Activated CD8-positive, alpha-beta T cell treated with anti-CD3 and anti-CD28 coated beads, Interleukin-2, amount 10 ng/mL, durations not matched to agents 7 days and 5 days (primary cell): ENCODE measurements around the gene CACNA2D1. TPM values are rescaled to one million over a fixed set of nuclear protein-coding genes. Genes with fewer than 3 reads are reported as not detected.

Source experiments
- ATAC-seq: fragments of 150-1000 bp; cut with Tn5 transposase; one replicate; pipeline ENCODE4 v1.10.0; 2021; ENCODE audit warnings: moderate library complexity
- CTCF ChIA-PET: fragments of 350-600 bp; sonication (Branson Sonifier 250); formaldehyde crosslinking; loops from one replicate; lab custom pipeline; 2021; ENCODE audit warnings: antibody characterized with exemption; lab: Charles Lee
- POLR2A ChIA-PET: fragments of 350-600 bp; sonication (Branson Sonifier 250); formaldehyde crosslinking; loops from one replicate; lab custom pipeline; 2021; ENCODE audit warnings: antibody characterized with exemption; lab: Charles Lee
- DNase-seq: peaks from one replicate; pipeline ENCODE4 v3.0.0-alpha.2; 2020
- H3K27ac Mint-ChIP-seq: one replicate; pipeline ENCODE4 v1.8.0; 2021; ENCODE audit warnings: mild to moderate bottlenecking, mixed read lengths
- H3K27me3 Mint-ChIP-seq: one replicate; pipeline ENCODE4 v1.8.0; 2021; ENCODE audit warnings: low read depth, mixed read lengths
- H3K36me3 Mint-ChIP-seq: one replicate; pipeline ENCODE4 v1.8.0; 2021; ENCODE audit warnings: low read depth, mixed read lengths
- H3K4me1 Mint-ChIP-seq: one replicate; pipeline ENCODE4 v1.8.0; 2021; ENCODE audit warnings: low read depth, mixed read lengths
- H3K4me3 Mint-ChIP-seq: one replicate; pipeline ENCODE4 v1.8.0; 2021; ENCODE audit warnings: mild to moderate bottlenecking, mixed read lengths
- H3K9me3 Mint-ChIP-seq: one replicate; pipeline ENCODE4 v1.8.0; 2022; ENCODE audit warnings: mixed read lengths; ENCODE audit not compliant: insufficient read depth
- total RNA-seq, 2 experiments: library from RNA; stranded (reverse); gene quantifications; one replicate each; pipeline ENCODE4 v1.2.3, GENCODE V29; 2021

Gene CACNA2D1
- total RNA-seq, 2 experiments from 2014 or later = not detected

DNA sequence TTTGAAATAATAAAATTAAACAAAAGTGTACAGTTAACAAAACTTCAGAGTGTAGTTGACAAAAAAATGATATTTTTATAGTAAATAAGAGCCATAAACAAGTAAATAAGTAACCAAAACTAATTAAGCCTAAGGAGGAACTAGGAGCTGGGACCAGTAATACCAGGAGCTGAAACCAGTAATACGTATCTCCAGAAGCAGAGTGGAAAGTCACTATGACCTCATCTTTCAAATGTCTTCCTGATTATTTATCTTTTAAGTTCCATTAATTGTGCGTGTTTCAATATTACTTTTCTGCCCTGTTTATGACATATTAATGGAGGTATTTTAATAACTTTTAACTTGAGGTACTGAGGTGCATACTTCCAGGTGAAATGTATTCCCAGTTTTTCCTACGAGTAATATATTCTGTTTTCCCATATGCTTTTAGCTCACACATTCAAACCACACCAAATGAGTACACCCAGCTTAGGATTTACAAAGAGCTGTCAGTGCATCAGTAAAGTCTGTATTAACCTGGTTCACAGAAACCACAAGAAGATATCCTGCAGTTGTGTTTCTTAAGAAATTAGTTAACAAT is 390.0 kb downstream of the CACNA2D1 start:
- H3K4me3 Mint-ChIP-seq = no peak overlapping the region
- no peak for DNase-seq
- ATAC-seq = no peak
- H3K27me3 Mint-ChIP-seq = no peaks in the 10 kb centered on the region
- H3K36me3 Mint-ChIP-seq = no peaks in the 10 kb centered on the region
- CTCF ChIA-PET = no interaction called here
- no peaks in the 10 kb centered on the region for H3K9me3 Mint-ChIP-seq
- POLR2A ChIA-PET = no interaction called here
- no peak overlapping the region for H3K27ac Mint-ChIP-seq
- H3K4me1 Mint-ChIP-seq = no peaks in the 10 kb centered on the region

DNA sequence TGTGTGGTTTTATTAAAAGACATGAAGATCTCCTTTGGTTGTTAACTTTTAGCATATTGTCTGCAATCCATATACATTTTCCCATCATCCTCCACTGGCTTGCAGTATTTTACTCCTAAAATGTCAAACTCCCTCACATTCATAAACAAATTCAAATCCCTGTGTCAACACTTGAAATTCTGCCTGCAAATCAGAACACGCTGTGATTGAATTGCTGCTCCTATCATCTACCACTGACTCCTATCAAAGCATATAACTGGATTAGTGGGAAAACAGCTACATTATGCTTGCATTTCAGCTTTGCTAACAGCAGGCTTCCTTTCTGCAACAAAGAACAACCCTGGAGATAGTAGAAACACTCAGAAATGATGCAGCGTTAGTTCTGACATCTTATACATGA is 392.0 kb downstream of the CACNA2D1 start:
- Mint-ChIP-seq H3K9me3 (no peaks in the 10 kb centered on the region), H3K27ac (no peak overlapping the region), H3K36me3 (no peaks in the 10 kb centered on the region), H3K4me1 (no peaks in the 10 kb centered on the region), H3K4me3 (no peak overlapping the region), H3K27me3 (no peaks in the 10 kb centered on the region)
- DNase-seq (no peak), ATAC-seq (no peak)
- CTCF ChIA-PET = no interaction called here
- POLR2A ChIA-PET = no interaction called here

DNA sequence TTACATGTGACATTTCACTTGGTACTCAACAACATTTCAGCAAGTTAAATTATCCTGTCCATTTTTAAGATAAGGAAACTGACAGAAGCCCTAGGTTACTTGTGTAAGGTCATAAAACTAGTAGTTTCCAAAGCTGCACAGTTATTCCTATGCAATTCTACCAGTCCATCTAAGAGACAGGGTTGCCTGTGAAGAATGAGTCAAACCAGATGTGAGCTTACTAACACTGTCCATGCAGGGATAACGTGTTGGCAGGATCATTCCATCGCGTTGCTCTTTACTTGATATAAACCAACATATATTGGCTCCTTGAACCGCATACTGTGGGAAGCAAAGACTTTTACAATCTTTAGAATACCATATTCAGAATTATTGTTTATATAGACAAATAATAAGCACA is 392.8 kb downstream of the CACNA2D1 start:
- H3K36me3 Mint-ChIP-seq = no peaks in the 10 kb centered on the region
- CTCF ChIA-PET = no interaction called here
- no peaks in the 10 kb centered on the region for H3K27me3 Mint-ChIP-seq
- H3K27ac Mint-ChIP-seq = no peak overlapping the region
- H3K9me3 Mint-ChIP-seq = no peaks in the 10 kb centered on the region
- DNase-seq = no peak
- POLR2A ChIA-PET = no interaction called here
- no peak for ATAC-seq
- no peak overlapping the region for H3K4me3 Mint-ChIP-seq
- no peaks in the 10 kb centered on the region for H3K4me1 Mint-ChIP-seq

DNA sequence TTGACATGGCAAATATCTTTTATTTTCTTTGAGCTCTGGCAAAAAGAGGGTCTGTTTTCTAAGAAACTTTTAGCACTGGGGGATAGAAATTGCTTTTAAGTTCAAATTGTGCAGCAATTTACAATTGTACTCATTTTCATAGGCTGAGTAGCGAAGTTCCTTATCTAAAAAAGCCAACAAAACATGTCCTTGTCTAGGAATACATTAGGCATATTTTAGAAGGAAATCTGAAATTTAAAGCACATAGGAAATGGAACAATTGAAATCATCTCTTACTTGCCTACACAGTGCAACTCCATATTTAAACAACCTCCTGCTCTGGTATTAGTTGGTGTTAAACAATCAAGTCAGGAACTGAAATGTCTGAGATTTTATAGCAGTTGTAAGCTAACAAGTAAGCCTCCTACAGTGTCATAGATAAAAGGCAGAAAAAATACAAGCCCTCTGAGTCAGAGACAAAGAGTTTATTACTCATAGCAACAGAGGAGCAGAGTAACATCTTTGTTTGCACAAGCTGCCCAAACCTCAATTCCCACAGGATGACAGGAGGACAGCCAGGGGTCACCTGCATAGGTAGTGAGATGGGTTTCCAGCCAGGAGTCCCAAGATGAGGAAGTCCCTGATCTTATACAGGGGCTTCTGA is 393.6 kb downstream of the CACNA2D1 start:
- no peaks in the 10 kb centered on the region for H3K27me3 Mint-ChIP-seq
- POLR2A ChIA-PET = no interaction called here
- H3K9me3 Mint-ChIP-seq = no peaks in the 10 kb centered on the region
- DNase-seq (no peak), ATAC-seq (no peak)
- H3K27ac Mint-ChIP-seq = no peak overlapping the region
- no peaks in the 10 kb centered on the region for H3K4me1 Mint-ChIP-seq
- H3K4me3 Mint-ChIP-seq = no peak overlapping the region
- CTCF ChIA-PET = no interaction called here
- no peaks in the 10 kb centered on the region for H3K36me3 Mint-ChIP-seq

DNA sequence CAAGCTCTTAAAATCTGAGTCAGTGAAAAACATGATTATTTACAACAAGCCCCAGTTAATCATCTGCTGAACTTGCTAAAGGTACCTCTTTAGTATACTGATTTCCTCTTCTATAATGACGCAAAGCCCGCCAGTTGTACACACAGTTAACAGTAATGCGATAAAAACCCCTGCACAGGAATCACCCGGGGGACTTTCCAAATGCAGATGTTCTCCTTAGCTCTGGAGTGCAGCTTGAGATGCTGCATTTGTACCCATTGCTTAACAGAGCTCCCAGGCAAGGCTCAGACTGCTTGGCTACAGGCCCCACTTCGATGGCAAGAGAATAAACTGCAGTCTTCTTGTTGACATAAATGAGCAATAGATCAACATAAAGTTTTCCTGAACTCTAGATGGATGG is 394.1 kb downstream of the CACNA2D1 start:
- no peak for ATAC-seq
- Mint-ChIP-seq H3K36me3 (no peaks in the 10 kb centered on the region), H3K4me3 (no peak overlapping the region), H3K27me3 (no peaks in the 10 kb centered on the region), H3K4me1 (no peaks in the 10 kb centered on the region), H3K27ac (no peak overlapping the region), H3K9me3 (no peaks in the 10 kb centered on the region)
- no peak for DNase-seq
- CTCF ChIA-PET = no interaction called here
- POLR2A ChIA-PET = no interaction called here

DNA sequence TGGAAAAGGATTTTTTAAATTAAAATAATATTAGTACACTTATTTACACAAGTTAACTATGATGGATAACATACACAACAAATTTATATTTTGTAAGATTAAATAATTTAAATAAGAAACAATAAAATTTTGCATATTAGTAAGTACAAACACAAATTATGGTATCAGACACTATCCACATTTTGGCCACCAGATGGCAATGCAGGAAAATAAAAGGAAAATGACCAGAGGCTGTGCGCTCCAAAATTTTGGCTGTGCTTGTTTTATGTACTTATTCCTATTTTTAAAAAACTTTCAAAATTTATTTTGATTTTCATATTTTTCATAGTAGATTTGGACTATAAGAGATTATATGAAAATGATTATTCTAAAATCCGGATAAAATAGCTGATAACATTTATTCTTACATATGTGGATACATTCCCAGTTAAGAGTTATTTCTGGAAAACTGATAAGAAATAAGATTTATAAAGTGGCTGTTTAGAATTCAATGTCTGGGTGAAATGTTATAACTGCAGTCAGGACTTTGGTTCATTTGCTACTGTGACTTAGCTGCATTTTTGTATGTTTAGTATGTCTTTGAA is 399.0 kb downstream of the CACNA2D1 start:
- Mint-ChIP-seq H3K27me3 (no peaks in the 10 kb centered on the region), H3K9me3 (no peaks in the 10 kb centered on the region), H3K4me3 (no peak overlapping the region), H3K4me1 (no peaks in the 10 kb centered on the region), H3K36me3 (no peaks in the 10 kb centered on the region), H3K27ac (no peak overlapping the region)
- ChIA-PET CTCF (interaction anchor here (0.9 to 1.0 kb wide), 2 partner anchors 29 to 34 kb away, joined by 3 read pairs; no protein-coding TSS in a partner anchor), POLR2A (no interaction called here)
- ATAC-seq (no peak), DNase-seq (peak; percentile 43)

DNA sequence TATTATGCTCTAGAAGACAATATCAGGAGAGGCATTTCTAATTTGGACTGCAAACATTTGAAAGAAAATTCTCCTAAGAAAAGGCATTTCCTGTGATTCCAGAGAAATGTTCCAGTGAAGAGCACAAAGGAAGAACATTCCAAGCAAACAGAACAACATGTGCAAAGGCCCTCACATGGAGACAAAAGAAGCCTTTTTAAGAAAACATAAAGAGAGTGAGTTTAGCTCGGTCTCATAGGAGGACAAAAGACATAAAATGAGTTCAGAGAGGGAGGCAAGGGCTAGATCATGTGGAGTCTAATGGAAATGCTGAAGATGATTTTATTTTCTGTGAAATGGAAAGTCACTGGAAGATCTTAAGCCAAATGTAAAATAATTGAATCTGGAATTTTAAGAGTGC is 404.0 kb downstream of the CACNA2D1 start:
- no peak for ATAC-seq
- DNase-seq = no peak
- CTCF ChIA-PET = no interaction called here

DNA sequence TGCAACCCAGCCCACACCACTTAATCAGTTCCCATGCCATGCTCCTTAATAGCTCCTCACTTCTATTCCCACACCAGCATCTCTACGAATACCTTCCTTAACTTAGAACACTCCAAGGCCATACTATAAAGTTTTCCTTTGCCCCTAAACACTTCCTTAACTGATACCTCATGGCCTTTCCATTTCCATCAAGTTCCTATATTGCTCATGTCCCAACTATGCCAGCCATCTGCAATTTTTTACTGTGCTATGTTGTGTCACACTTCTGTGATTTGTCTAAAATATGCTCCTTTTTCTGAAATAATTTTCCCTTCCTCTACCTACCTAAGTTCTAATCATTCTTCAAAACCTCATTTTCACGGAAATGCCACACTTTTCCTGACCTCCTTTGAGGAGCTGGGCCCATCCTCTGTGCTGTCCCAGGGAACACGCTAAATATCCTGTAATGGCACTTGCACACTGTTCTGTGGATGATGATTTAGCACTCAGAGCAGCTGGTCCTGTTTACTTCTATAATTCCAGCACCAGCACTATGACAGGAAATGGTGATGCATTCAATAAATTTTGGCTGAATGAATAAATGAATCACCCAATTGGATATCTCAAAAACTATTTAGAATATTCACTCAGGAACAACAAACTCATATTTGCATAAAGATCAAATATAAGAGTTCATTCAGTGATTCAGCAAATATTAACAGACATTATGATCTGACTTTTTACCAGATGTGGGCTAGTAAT is 407.3 kb downstream of the CACNA2D1 start:
- Mint-ChIP-seq H3K36me3 (no peaks in the 10 kb centered on the region), H3K9me3 (no peaks in the 10 kb centered on the region), H3K4me3 (no peak overlapping the region), H3K27me3 (no peaks in the 10 kb centered on the region), H3K27ac (no peak overlapping the region), H3K4me1 (no peaks in the 10 kb centered on the region)
- no peak for ATAC-seq
- POLR2A ChIA-PET = no interaction called here
- CTCF ChIA-PET = no interaction called here
- no peak for DNase-seq

More for the DNA sequence above, 404.0 kb downstream of the CACNA2D1 start:
- H3K9me3 Mint-ChIP-seq = no peaks in the 10 kb centered on the region
- H3K27ac Mint-ChIP-seq = no peak overlapping the region
- no peaks in the 10 kb centered on the region for H3K36me3 Mint-ChIP-seq
- no peak overlapping the region for H3K4me3 Mint-ChIP-seq
- H3K27me3 Mint-ChIP-seq = no peaks in the 10 kb centered on the region
- H3K4me1 Mint-ChIP-seq = no peaks in the 10 kb centered on the region
- POLR2A ChIA-PET = no interaction called here

DNA sequence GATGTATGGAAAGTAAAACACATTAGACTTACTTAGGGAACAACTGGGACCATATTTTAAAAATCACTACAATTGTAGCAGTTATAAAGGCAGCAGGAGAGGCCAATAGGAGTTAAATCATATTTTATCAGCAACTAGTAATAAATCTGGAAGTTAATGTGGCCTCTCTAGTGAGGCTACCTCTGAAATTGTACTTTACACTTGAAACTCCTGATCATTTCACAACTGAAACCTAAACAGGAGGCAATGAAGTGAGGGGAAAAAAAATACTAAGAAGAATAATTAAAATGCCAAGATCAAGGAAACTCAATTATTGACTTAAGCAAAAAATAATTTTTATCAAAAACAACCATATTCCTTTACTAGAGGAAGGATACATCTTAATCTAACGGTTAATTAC is 408.1 kb downstream of the CACNA2D1 start:
- POLR2A ChIA-PET = no interaction called here
- no peaks in the 10 kb centered on the region for H3K27me3 Mint-ChIP-seq
- no peaks in the 10 kb centered on the region for H3K4me1 Mint-ChIP-seq
- no peaks in the 10 kb centered on the region for H3K36me3 Mint-ChIP-seq
- no peak for ATAC-seq
- no peak overlapping the region for H3K4me3 Mint-ChIP-seq
- H3K27ac Mint-ChIP-seq = no peak overlapping the region
- CTCF ChIA-PET = no interaction called here
- no peak for DNase-seq
- no peaks in the 10 kb centered on the region for H3K9me3 Mint-ChIP-seq

DNA sequence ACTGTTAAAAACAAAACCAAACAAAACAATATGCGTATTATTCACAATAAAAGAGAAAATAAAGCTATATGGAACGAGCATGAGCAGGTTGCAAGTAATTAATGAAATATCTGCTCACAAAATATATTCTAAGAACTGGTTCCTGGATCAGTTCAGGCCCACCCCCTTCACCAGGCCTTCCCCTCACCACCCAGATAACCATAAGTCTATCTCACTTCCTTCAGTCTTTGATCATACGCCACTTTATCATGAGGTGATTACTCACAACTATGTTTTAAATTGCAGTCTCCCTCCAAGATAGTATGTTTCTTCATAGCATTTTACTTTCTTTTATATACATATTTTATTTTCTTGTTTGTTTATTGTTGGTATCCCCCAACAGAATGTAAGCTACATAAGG is 410.7 kb downstream of the CACNA2D1 start:
- CTCF ChIA-PET = no interaction called here
- no peak for ATAC-seq

DNA sequence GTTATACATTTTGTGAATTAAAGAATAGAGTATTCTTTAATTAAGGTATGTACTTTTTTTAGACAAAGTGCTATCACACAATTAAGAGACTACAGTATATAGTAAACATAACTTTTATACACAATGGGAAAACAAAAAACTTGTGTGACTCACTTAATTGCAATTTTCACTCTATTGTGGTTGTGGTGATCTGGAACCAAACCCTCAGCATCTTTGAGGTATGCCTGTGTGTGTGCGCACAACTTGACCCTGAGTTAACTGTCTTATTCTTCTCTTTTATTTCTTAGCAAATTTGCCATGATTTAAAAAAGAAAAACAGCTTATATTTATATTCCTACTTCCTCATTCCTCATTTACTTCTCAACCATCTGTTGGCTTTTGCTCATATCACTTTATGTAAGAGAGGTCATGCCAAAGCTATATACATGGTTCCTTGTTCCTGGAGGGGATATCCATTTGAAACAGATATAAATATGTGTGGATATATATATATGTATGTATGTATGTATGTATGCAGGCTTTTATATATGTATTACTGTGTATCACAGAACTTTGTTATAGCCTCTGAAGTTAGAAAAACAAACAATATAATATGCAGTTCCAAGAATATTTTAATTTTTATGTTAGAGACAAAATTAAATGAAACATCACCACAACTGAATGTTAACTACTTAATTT is 414.2 kb downstream of the CACNA2D1 start:
- no peaks in the 10 kb centered on the region for H3K4me1 Mint-ChIP-seq
- no peaks in the 10 kb centered on the region for H3K36me3 Mint-ChIP-seq
- no peak overlapping the region for H3K27ac Mint-ChIP-seq
- no peaks in the 10 kb centered on the region for H3K9me3 Mint-ChIP-seq
- ATAC-seq (no peak), DNase-seq (no peak)
- ChIA-PET CTCF (no interaction called here), POLR2A (no interaction called here)
- H3K27me3 Mint-ChIP-seq = no peaks in the 10 kb centered on the region
- no peak overlapping the region for H3K4me3 Mint-ChIP-seq

More for the DNA sequence above, 410.7 kb downstream of the CACNA2D1 start:
- no peaks in the 10 kb centered on the region for H3K27me3 Mint-ChIP-seq
- no peak overlapping the region for H3K27ac Mint-ChIP-seq
- H3K4me1 Mint-ChIP-seq = no peaks in the 10 kb centered on the region
- no peak overlapping the region for H3K4me3 Mint-ChIP-seq
- no peaks in the 10 kb centered on the region for H3K9me3 Mint-ChIP-seq
- DNase-seq = no peak
- no peaks in the 10 kb centered on the region for H3K36me3 Mint-ChIP-seq
- POLR2A ChIA-PET = no interaction called here

DNA sequence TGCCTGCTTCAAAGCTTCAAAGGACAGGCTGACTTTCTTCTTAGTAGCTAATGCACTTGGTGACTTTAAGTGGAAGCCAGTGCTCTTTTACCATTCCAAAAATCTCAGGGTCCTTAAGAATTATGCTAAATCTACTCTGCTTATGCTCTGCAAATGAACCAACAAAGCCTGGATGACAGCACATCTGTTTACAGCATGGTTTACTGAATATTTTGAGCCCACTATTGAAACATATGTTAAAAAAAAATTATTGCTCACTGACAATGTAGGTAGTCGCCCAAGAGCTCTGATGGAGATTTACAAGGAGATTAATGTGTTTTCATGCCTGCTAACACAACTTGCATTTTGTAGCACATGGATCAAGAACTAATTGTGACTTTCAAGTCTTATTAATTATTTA is 415.5 kb downstream of the CACNA2D1 start:
- no peak for ATAC-seq
- H3K27me3 Mint-ChIP-seq = no peaks in the 10 kb centered on the region
- H3K36me3 Mint-ChIP-seq = no peaks in the 10 kb centered on the region
- H3K27ac Mint-ChIP-seq = no peak overlapping the region
- CTCF ChIA-PET = no interaction called here
- H3K9me3 Mint-ChIP-seq = no peaks in the 10 kb centered on the region
- H3K4me1 Mint-ChIP-seq = no peaks in the 10 kb centered on the region
- H3K4me3 Mint-ChIP-seq = no peak overlapping the region
- POLR2A ChIA-PET = no interaction called here
- no peak for DNase-seq
